Measurements from ENCODE around the gene ARHGAP44.

The ARHGAP44 gene

GRCh38 chr17:12745486-12745885 is 43.8 kb upstream of the ARHGAP44 start:
- Mint-ChIP-seq H3K9me3 (no peaks in the 10 kb centered on the region), H3K4me3 (no peak overlapping the region)

GRCh38 chr17:12756786-12757185 is 32.5 kb upstream of the ARHGAP44 start:
- H3K36me3 Mint-ChIP-seq (ENCODE audit: low read depth): peaks cover 13% of the 10 kb centered on the region
- no peak for DNase-seq

More at GRCh38 chr17:12745486-12745885, 43.8 kb upstream of the ARHGAP44 start:
- DNase-seq: no peak
- Mint-ChIP-seq H3K4me1 (peaks cover 12% of the 10 kb centered on the region), H3K36me3 (ENCODE audit: low read depth) (no peaks in the 10 kb centered on the region), H3K27me3 (ENCODE audit: low read depth, poor library complexity) (no peaks in the 10 kb centered on the region), H3K27ac (peak overlapping the region; percentile 31)
- no peak for TF ChIP-seq CTCF (IDR thresholded peaks at IDR 0.05)

GRCh38 chr17:12759090-12759489 is 30.2 kb upstream of the ARHGAP44 start:
- Mint-ChIP-seq H3K4me3 (no peak overlapping the region), H3K36me3 (ENCODE audit: low read depth) (peaks cover 19% of the 10 kb centered on the region), H3K4me1 (no peaks in the 10 kb centered on the region), H3K27ac (no peak overlapping the region), H3K27me3 (ENCODE audit: low read depth, poor library complexity) (peaks cover 7% of the 10 kb centered on the region), H3K9me3 (no peaks in the 10 kb centered on the region)
- DNase-seq: no peak
- TF ChIP-seq CTCF (IDR thresholded peaks at IDR 0.05): no peak

More at GRCh38 chr17:12756786-12757185, 32.5 kb upstream of the ARHGAP44 start:
- no peaks in the 10 kb centered on the region for H3K4me1 Mint-ChIP-seq
- no peak overlapping the region for H3K27ac Mint-ChIP-seq
- H3K9me3 Mint-ChIP-seq: no peaks in the 10 kb centered on the region
- no peaks in the 10 kb centered on the region for H3K27me3 Mint-ChIP-seq (ENCODE audit: low read depth, poor library complexity)
- no peak for TF ChIP-seq CTCF (IDR thresholded peaks at IDR 0.05)
- no peak overlapping the region for H3K4me3 Mint-ChIP-seq

- DNase-seq: no peak
- no peak overlapping the region for H3K4me3 Mint-ChIP-seq
- H3K9me3 Mint-ChIP-seq: no peaks in the 10 kb centered on the region
- H3K4me1 Mint-ChIP-seq: no peaks in the 10 kb centered on the region
- no peak for TF ChIP-seq CTCF (IDR thresholded peaks at IDR 0.05)
- peaks cover 19% of the 10 kb centered on the region for H3K36me3 Mint-ChIP-seq (ENCODE audit: low read depth)
- no peak overlapping the region for H3K27ac Mint-ChIP-seq
- H3K27me3 Mint-ChIP-seq (ENCODE audit: low read depth, poor library complexity): peaks cover 13% of the 10 kb centered on the region
These were observed 23.8 kb upstream of the ARHGAP44 start for GRCh38 chr17:12765548-12765947.

GRCh38 chr17:12768255-12768654 is 21.0 kb upstream of the ARHGAP44 start:
- H3K9me3 Mint-ChIP-seq: no peaks in the 10 kb centered on the region
- no peak overlapping the region for H3K27ac Mint-ChIP-seq
- no peak for DNase-seq
- H3K27me3 Mint-ChIP-seq (ENCODE audit: low read depth, poor library complexity): peaks cover 8% of the 10 kb centered on the region
- H3K4me1 Mint-ChIP-seq: no peaks in the 10 kb centered on the region
- H3K4me3 Mint-ChIP-seq: no peak overlapping the region
- H3K36me3 Mint-ChIP-seq (ENCODE audit: low read depth): peaks cover 5% of the 10 kb centered on the region
- no peak for TF ChIP-seq CTCF (IDR thresholded peaks at IDR 0.05)

GRCh38 chr17:12769981-12770380 is 19.3 kb upstream of the ARHGAP44 start:
- Mint-ChIP-seq H3K36me3 (ENCODE audit: low read depth) (no peaks in the 10 kb centered on the region), H3K4me1 (no peaks in the 10 kb centered on the region), H3K27ac (no peak overlapping the region), H3K9me3 (no peaks in the 10 kb centered on the region), H3K4me3 (no peak overlapping the region), H3K27me3 (ENCODE audit: low read depth, poor library complexity) (peaks cover 11% of the 10 kb centered on the region)
- no peak for DNase-seq
- TF ChIP-seq CTCF (IDR thresholded peaks at IDR 0.05): no peak

All from nephron progenitor cell (in vitro differentiated cells).